ENCODE data around the gene C1QTNF9B. TPM values are rescaled to one million over a fixed set of nuclear protein-coding genes. Genes with fewer than 3 reads are reported as not detected.

Gene C1QTNF9B
- total RNA-seq, 2 donors from 2014 or later = not detected

- DNase-seq (ENCODE audit: low spot score in 2 of 2) (no peak), ATAC-seq (no peak)
- H3K9me3 Mint-ChIP-seq = no peaks in the 10 kb centered on the region
- peaks cover 5 to 6% of the 10 kb centered on the region in 2 donors for H3K36me3 Mint-ChIP-seq
- H3K27ac Mint-ChIP-seq = no peak overlapping the region
These were observed 49.3 kb downstream of the C1QTNF9B start for GRCh38 chr13:23848019-23848418.

DNA sequence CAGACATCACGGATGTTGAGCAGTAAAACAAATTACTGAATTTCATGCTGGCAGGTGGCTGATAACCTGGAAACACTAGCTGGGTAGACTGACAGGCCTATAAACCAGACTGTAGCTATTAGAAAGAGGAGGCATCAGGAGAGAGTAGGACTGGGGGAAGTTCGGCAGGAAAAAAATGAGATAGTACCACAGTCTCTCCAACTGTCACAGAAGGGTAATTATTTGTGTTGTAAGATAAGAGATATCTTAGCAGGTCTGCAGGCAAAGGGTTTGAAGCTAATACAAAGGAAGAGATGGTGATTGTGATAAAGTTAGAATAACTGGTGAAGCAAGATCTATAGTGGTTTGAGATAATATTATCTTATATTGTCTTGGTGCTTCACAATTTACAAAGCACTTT lies 49.8 kb downstream of the C1QTNF9B start:
- ATAC-seq (no peak), DNase-seq (ENCODE audit: low spot score in 2 of 2) (no peak)
- Mint-ChIP-seq H3K27ac (no peak overlapping the region), H3K36me3 (peaks cover 5 to 6% of the 10 kb centered on the region in 2 donors), H3K9me3 (no peaks in the 10 kb centered on the region)

GRCh38 chr13:23845105-23845725 lies 52.1 kb downstream of the C1QTNF9B start:
- DNase-seq (ENCODE audit: low spot score in 2 of 2) (no peak), ATAC-seq (no peak)
- H3K9me3 Mint-ChIP-seq = no peaks in the 10 kb centered on the region
- H3K27ac Mint-ChIP-seq = no peak overlapping the region
- peaks cover 0 to under 1% of the 10 kb centered on the region in 2 donors for H3K36me3 Mint-ChIP-seq

- no peak for ATAC-seq
- DNase-seq (ENCODE audit: low spot score in 2 of 2) = no peak
- Mint-ChIP-seq H3K27ac (no peak overlapping the region), H3K9me3 (no peaks in the 10 kb centered on the region), H3K36me3 (no peaks in the 10 kb centered on the region)
These were observed 53.2 kb downstream of the C1QTNF9B start for GRCh38 chr13:23844132-23844531.

- no peak for ATAC-seq
- no peak overlapping the region for H3K27ac Mint-ChIP-seq
- no peaks in the 10 kb centered on the region for H3K9me3 Mint-ChIP-seq
- DNase-seq (ENCODE audit: low spot score in 2 of 2) = no peak
- H3K36me3 Mint-ChIP-seq = no peaks in the 10 kb centered on the region
These were observed 53.9 kb downstream of the C1QTNF9B start for GRCh38 chr13:23843436-23843835.

DNA sequence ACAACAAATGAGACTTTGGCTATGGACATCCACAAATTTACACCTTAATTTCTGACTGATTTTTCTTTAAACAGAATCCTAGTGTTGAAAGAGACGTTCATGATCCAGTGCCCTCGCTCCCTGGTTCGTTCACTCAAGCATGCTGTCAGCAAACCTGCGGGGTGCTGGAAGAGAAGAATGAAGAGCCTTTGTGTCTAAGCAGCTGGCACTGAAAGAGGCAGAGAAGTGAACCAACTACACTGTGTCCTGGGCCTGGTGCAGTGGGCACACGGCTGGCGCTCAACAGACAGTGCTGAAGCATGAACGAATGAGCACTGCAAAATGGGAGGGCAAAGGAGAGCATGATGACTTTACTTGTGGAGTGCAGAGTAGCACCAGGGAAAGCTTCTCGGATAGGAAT lies 54.9 kb downstream of the C1QTNF9B start:
- DNase-seq (ENCODE audit: low spot score in 2 of 2) = no peak
- no peak for ATAC-seq
- Mint-ChIP-seq H3K9me3 (no peaks in the 10 kb centered on the region), H3K27ac (no peak overlapping the region), H3K36me3 (no peaks in the 10 kb centered on the region)

Other genes starting within 250 kb of the C1QTNF9B start
- gene MIPEP, start 8.1 kb downstream of the C1QTNF9B start, total RNA-seq = 10 to 100 TPM in 1 of 2 donors, 1 to 10 TPM in 1; 4.2 to 17.1 TPM